ENCODE results near the gene RAD51B.
"Not testable (repeated sequence)": the region's sequence is repeated elsewhere in the genome, so short reads cannot be mapped to it uniquely, and the experiment has no call there.

RAD51B gene

GRCh38 chr14:68241862-68242487 lies 422.4 kb downstream of the RAD51B start:
- no peak for DNase-seq

DNA sequence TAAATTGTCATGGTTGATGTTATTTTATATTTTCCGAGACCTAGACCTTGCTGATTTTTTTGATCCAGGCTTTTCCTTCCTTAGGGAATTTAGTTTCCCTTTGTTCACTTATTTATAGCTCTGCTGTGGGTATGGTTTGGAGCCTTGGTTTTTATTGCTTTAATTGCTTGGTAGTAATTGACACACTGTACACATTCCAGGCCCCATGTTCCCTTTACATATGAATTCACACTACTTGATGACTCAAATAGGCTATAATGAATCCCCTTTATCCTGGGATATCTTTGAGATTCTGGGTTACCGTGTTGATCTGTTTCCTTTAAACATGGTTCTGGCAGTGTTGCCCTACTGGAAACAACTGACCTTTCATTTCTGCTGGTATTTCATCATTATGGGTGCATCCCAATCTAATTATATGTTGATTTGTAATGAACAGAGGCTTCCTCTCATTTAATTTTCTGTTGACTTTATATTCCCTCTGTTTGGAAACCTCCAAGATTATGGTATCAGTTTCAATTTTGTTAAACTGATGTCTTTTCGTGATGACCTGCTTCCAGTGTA lies 424.0 kb downstream of the RAD51B start:
- no peak for DNase-seq

GRCh38 chr14:68244262-68244980 lies 424.8 kb downstream of the RAD51B start:
- no peak for DNase-seq

- no peak for DNase-seq
These were observed 425.8 kb downstream of the RAD51B start for GRCh38 chr14:68245146-68246073.

DNA sequence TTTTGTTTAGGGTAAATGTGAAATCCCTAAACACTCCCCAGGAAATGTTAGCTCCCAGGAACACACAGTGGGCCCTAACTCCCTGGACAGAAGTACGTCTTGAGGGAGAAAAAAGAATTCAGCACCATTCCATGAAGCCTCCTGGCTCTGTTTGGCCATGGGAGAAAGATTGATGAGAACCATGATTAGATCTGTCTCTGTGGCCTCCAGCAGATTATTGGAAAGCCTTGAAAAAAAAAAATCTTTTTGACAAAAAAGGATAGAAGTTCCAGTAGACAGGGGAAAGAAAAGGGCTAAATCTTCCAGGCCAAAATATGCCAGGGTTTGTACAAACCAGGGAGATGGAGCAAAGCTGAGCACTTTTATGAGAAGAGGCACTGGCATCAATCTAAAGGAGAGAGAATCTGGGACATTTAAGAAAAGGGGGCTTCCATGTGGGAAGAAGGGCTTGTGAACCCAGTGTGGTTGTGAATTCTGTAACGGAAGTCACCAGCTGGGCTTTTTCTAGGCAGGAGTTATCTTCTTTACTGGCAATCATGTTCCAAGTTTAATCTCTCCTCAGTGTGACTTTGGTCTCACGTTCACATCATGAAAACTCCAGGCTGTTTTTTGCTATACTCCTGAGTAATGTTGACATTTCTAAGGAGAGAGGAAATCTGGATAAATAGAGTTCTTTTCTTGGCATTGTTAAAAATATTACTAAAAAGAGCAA lies 426.7 kb downstream of the RAD51B start:
- no peak for DNase-seq

DNA sequence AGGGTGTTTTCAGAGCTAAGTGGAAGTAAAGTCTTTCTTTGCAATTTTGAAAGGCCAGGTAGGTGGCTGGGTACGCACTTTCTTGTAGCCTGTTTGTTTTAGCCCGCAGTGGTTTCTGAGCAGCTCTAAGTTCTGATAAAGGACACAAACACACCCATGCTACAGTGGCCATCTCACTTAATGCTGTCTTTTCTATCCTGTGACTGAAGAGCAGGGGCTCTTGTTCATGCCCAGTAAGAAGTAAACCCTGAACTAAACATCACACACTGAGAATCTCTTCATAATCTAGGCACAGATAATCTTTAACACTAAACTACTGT lies 427.2 kb downstream of the RAD51B start:
- DNase-seq = no peak

GRCh38 chr14:68247274-68247673 lies 427.7 kb downstream of the RAD51B start:
- DNase-seq = no peak

GRCh38 chr14:68247676-68248268 lies 428.2 kb downstream of the RAD51B start:
- DNase-seq = no peak

DNA sequence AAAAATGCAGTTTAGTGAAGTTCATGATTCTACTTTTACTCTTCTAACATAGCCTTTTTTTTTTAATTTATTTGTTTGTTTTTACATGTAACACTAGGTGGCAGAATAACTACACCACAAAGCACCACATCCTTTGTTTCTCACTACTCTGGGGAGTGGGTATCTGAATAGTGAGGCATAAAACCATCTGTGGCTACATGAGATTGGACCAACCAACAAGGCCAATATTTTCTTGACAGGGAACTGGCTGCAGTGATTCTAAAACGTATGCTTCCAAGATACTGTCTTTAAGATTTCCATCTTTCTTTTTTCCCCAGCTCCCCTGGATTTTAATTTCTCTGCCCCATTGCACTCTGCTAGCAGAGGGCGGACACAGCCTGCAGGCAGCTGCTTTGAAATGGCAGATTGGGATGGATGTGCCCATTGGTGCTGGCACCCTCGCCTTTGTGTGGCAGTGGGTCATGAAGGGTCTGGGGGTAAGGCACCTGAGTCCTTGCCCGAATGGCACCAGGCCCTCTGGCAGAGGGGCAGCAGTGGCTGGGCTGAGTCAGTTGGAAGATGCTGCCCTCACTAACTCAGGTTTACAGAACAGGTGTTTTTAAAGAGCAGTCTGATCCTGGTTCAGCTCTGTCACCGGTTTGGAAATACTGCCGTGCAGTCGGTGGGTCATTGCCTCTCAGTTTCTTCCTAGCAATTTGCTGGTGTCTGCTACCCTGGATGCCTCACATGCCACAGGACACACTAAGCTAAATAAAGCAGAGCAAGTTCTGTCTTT lies 429.1 kb downstream of the RAD51B start:
- DNase-seq = peak in 1 of 2 experiments; percentile 29

- no peak for DNase-seq
These were observed 430.3 kb downstream of the RAD51B start for GRCh38 chr14:68249661-68250451.

- no peak for DNase-seq
These were observed 431.6 kb downstream of the RAD51B start for GRCh38 chr14:68250927-68251768.

GRCh38 chr14:68251769-68252100 lies 432.2 kb downstream of the RAD51B start:
- DNase-seq = no peak

- no peak for DNase-seq
These were observed 433.7 kb downstream of the RAD51B start for GRCh38 chr14:68253160-68253780.

DNA sequence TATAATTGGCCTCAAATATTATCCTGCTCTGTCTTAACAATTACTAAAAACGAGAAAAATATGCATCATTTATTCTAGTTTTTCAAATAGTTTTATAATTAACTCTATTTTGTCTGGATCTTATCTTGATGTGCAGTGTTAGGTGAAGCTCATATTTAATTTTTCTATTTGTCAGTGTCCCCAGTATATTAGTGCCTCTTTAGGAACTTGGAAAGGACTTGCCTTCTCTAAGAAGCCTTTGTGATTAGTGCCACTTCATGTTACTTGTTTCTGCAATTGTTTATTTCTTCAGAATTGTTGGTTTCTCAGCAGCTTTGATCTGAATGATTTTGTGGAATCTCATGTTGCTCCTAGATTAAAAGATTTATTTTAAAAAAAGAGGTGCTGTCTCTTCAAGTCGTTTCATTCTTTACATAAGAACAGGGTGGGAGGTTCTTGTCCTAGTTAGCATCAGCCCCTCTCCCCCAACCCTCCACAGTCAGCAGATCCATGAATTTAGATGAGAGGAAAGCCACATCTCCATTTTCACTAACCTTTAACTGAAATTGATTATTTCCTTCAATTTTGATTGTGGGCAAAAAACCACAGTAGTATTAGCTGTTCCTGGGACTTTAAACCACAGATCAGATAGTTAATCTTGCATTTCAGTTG lies 434.4 kb downstream of the RAD51B start:
- no peak for DNase-seq

GRCh38 chr14:68254669-68255527 lies 435.3 kb downstream of the RAD51B start:
- no peak for DNase-seq

- no peak for DNase-seq
These were observed 436.2 kb downstream of the RAD51B start for GRCh38 chr14:68255693-68256178.

- DNase-seq = no peak
These were observed 438.4 kb downstream of the RAD51B start for GRCh38 chr14:68257969-68258368.

DNA sequence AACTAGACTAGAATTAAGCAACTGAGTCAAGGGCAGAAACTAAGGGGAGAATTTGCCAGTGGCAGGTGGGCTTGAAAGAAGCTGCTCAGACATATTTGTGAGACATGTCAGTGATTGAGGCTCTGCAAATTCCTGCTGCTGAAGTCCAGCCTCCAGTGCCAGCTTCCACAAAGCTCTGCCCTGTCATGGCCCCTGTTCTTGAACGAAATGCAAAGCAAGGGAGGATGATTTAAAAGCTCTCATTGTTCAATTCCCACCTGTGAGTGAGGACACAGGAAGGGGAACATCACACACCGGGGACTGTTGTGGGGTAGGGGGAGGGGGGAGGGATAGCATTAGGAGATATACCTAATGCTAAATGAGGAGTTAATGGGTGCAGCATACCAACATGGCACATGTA lies 439.4 kb downstream of the RAD51B start:
- not testable (repeated sequence) for DNase-seq

Data from SHP77 (cell line).